NCI-H526 (cell line): ENCODE results near the gene YTHDF1.

ENCODE experiments used
- DNase-seq, 2 experiments: peaks; one replicate each; lab custom pipeline; 2025; lab: John Stamatoyannopoulos, UW

Gene YTHDF1

GRCh38 chr20:63216041-63216848 is at the start of gene YTHDF1:
YTHDF1 (minus strand) TSS chr20:63216131; CDS start chr20:63215892, 239 bp downstream.
- peak; percentile 89 to 99 for DNase-seq

- DNase-seq = no peak
Measured at GRCh38 chr20:63264519-63264918, 48.6 kb upstream of the YTHDF1 start.

GRCh38 chr20:63264000-63264399 is 48.1 kb upstream of the YTHDF1 start:
- no peak for DNase-seq

GRCh38 chr20:63262836-63263235 is 46.9 kb upstream of the YTHDF1 start:
- DNase-seq = no peak

GRCh38 chr20:63261795-63262528 is 46.0 kb upstream of the YTHDF1 start:
- DNase-seq = no peak

GRCh38 chr20:63261060-63261794 is 45.3 kb upstream of the YTHDF1 start:
- DNase-seq = no peak

GRCh38 chr20:63260521-63260920 is 44.6 kb upstream of the YTHDF1 start:
- DNase-seq = no peak

GRCh38 chr20:63259734-63260460 is 44.0 kb upstream of the YTHDF1 start:
- no peak for DNase-seq

- DNase-seq = no peak
Measured at GRCh38 chr20:63258781-63259180, 42.9 kb upstream of the YTHDF1 start.

GRCh38 chr20:63257629-63258028 is 41.7 kb upstream of the YTHDF1 start:
- DNase-seq = no peak

GRCh38 chr20:63256954-63257353 is 41.0 kb upstream of the YTHDF1 start:
- no peak for DNase-seq

GRCh38 chr20:63255931-63256704 is 40.2 kb upstream of the YTHDF1 start:
- peak in 1 of 2 experiments; percentile 57 for DNase-seq

GRCh38 chr20:63254606-63255384 is 38.9 kb upstream of the YTHDF1 start:
- DNase-seq = no peak

GRCh38 chr20:63254232-63254605 is 38.3 kb upstream of the YTHDF1 start, which contains the start of gene NKAIN4:
NKAIN4 (minus strand) TSS chr20:63254463; CDS start chr20:63254450, 13 bp downstream.
- no peak for DNase-seq

GRCh38 chr20:63253438-63254231 is 37.7 kb upstream of the YTHDF1 start:
- peak in 1 of 2 experiments; percentile 28 for DNase-seq

GRCh38 chr20:63253065-63253437 is 37.1 kb upstream of the YTHDF1 start:
- DNase-seq = no peak

- DNase-seq = no peak
Measured at GRCh38 chr20:63252284-63252711, 36.4 kb upstream of the YTHDF1 start.

GRCh38 chr20:63251350-63251749 is 35.4 kb upstream of the YTHDF1 start:
- DNase-seq = peak in 1 of 2 experiments; percentile 33

- no peak for DNase-seq
Measured at GRCh38 chr20:63249891-63250290, 34.0 kb upstream of the YTHDF1 start.
